MV-4-11 (cell line): ENCODE measurements around the gene SEL1L.
"Not testable (repeated sequence)": the region's sequence is repeated elsewhere in the genome, so short reads cannot be mapped to it uniquely, and the experiment has no call there.

Experiments
- DNase-seq: peaks from one replicate; lab custom pipeline; 2025; lab: John Stamatoyannopoulos, UW

The SEL1L gene

DNA sequence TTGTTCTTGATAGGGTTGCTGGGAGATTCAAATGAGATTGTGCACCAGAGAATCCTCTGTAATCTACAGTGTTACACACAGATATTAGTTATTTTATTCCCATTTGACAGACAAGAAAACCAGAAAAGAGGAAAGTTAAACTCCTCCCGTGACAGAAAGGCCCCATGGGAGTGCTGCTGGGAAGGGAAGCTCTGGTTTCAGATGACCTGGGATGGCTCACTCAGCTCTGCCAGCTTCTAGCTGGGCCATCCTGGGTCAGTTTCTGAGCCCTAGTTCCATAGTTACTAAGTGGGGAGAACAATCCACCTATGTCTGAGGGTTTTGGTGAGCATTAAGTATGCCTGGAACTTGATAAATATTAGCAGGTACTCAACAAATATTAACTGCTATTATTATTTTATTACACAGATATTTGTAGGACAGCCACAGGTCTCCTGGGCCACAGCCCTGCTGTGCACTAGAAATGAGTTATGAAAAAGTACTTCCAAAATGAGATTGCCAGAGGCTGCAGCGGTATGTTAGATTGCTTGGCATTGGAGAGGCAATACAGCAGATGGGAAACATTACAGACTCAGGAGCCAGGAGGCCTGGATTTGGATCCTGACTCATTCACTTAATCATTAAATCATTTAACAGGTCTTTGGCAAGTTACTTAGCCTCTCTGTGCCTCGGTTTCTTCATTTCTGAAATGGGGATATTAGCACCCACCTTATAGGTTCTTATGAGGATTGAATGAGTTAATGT, 86.5 kb downstream of the SEL1L start:
- DNase-seq, result no peak

DNA sequence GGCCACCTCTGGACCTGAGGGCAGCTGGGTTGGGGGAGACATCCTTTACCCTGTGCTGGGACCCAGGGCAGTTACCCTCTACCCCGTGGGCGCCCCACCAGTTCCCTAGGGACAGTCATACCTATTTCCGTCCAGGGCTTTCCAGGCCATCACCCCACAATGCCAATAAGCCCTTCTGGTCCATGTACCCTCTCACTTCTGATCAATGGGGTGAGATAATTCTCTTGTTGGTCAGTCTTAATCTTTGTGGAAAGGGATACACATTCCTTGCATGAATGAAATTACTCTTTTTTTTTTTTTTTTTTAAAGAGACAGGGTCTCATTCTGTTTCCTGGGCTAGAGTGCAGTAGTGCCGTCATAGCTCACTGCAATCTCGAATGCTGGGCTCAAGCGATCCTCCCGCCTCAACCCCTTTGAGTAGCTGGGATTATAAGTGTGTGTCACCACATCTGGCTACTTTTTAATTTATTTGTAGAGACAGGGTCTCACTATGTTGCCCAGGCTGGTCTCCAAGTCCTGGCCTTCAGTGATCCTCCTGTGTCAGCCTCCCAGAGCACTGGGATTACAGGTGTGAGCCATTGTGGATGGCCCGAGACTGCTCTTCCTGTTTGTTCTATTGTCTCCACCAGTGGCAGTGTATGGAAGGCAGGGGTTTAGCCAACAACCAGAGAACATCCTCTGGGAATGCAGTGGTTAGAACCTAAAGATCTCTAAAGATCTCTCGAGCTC, 87.2 kb downstream of the SEL1L start:
- DNase-seq, result no peak

DNA sequence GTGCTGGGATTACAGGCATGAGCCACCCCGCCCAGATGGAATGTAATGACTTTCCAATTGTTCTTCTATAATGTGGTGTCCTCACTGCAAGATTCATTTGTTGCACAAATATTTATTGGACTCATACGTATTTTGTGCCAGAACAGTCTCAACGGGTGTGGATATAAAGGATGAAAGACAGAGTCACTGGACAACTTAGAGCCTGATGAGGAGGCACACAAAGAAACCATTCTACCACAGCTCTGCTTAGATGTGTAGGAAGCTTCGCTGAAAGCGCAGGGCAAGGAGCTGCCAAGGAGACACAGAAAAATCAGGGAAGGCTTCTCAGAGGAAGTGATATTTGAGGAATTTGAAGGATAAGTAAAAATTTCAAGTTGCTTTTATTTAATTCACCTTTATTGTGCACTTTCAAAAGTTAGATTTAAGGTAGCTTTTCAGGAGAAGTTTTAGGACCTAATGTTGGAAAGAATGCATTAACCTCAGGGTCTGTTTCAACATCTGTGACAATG, 92.0 kb downstream of the SEL1L start:
- DNase-seq, result no peak

DNA sequence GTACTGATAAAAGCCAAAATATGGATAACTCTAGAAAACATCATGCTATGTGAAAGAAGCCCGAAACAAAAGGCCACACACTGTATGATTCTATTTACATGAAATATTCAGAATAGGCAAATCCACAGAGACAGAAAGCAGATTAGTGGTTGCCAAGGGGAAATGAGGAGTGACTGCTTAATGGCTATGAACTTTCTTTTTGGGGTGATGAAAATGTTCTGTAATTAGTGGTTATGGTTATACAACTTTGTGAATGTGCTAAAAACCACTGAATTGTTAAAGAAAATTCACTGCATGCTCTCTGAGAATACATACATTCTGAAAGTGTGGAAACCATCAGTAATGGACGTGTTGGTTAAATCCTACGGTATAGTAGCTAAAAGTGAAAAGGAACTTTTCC, 93.6 kb downstream of the SEL1L start:
- DNase-seq, result peak; percentile 83

DNA sequence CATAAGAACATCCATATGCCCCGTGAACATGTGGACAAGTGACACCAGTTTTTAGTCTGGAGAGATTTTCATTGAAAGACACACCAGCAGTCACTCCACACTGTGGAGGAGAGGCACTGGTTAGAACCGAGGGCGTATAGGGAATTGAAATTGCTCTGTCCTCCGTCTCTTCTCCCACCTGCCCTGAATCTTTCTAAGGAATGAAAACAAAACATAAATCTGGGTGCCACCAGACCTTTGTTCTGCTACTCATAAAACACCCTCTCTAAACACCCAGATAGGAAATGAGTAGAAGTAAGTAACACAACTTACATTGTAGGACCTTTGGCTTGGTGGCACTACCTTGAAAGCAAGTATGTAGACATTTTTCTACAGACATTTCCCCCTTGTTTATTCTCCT, 96.4 kb downstream of the SEL1L start:
- no peak for DNase-seq

DNA sequence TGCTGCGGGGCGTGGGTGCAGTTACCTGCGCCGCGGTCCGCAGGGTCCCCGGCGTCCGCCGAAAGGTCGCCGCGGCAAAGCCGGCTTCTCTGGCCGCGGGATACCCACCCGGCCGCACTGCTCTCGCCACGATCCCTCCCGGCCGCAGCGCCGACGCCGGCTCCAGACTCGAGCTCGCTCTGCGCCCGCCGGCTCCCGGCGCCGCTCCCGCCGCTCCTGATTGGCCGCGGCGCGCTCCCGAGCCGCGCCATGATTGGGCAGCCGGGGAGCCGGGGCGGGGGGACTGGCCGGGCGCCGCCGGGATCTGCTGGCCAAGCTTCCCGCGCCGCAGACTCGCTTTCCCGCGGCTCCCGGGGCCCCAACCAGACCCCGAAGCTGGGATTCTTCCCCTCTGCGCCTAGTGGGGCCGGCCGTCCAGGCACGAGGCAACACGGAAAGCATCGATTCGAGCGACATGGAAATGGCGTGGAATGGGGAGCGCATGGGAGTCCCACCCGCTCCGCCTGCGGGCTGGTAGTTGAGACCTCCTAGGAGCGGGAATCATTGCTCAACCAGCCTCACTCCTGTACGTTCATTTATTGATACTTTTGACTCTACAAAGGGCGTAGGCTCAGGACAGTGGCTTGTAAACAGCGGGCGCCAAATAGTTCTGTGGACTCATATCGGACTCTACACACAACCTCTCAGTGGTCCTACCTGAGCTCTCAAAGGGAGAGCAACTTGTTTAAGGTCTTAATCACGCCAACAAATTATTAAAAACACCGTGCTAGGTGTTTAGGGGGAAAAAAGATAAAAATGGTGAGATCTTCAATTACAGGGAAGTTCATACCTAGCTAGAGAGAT, 97.1 kb downstream of the SEL1L start:
- peak; percentile 38 for DNase-seq

DNA sequence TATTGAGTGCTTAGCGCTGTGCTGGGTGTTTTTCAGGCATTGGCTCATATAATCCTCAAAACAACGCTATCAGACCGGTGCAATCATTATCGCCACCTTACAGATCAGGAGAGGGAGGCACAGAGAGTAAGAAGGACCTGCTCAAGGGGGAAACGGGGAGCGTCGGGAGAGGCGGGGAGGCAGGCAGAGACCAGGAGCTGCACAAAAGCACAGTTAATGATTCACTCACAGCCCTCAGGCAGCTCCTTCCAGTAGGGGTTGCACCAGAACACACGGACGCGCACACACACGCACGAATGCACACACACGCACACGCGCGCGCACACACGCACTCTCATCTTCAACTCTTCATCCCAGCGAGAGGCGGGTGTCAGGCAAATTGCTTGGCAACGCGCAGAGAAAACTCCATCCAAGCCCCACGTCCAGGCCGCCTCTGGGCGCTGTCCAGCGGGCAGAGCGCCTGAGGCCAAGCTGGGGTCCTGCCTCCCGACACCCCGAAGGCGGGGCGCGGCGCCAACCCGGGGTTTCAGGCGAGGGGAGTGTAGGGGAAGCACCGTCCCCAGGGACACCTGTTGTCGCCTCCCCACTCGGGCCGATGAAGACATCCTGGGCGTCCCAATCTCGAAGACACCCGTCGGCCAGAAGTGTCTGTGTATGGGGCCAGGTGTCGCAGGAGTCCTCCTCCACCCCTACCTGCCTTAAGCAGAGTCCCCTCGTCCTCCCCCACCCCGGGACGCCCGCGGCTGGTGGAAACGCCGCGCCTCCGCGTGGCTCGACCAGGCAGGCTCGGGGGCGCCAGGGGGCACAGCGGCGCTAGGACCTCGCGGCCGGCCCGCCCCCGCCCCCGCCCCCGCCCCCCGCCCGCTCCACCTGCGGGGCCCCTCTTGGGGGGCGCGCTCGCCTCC, 98.0 kb downstream of the SEL1L start:
- DNase-seq, result peak; percentile 55

DNA sequence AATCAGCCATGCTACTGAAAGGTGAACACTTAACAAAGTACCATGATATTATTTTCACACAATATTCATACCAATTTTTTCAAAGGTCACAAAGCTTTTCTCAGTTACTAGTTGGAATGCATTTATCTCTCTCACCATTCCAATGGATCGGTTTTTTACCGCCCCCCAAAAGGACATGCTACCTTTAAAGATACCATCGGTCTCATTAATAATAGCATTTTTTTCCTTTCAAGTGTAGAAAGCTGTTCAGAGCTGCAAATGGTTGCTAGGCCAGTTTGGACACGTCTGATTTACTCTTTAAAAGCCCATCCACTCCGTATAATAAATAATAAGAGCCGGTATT, 98.6 kb downstream of the SEL1L start:
- no peak for DNase-seq

DNA sequence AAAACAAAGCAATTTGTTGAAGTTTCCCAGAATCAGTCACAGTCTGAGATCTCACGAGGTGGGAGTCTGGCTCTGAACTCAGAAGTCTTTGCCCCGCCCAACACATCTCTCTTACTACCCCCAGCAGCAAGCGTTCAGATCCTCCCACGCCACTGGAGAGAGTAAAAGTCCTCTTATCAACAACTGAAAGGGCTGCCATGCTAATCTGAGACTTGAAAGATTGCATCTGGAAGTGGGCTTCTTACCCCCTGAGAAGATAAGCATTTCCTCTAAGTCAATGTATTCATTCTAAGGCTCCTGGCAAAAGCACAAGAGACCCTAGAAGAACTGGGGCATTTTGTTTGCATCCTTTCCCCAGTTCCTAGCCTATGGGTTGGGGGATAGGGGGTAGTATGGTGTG, 99.4 kb downstream of the SEL1L start:
- no peak for DNase-seq

DNA sequence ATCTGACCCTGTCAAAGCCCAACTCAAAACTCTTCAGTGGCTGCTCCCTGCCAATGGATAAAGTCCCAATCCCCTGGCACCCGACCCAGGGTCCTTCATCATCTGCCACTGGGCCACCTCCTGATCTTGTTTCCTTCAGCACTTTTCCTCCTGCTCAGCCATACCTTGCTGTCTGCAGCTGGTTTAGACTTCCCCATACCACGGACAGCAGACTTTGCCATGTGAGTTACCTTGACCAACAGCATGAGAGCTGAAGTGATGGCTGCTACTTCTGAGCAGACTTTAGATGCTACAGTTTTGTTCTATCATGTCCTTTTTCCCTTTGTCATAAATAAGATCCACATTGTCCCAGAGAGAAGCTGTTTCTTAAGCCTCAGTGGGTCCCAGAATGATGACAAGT, 100.3 kb downstream of the SEL1L start:
- DNase-seq, result no peak

DNA sequence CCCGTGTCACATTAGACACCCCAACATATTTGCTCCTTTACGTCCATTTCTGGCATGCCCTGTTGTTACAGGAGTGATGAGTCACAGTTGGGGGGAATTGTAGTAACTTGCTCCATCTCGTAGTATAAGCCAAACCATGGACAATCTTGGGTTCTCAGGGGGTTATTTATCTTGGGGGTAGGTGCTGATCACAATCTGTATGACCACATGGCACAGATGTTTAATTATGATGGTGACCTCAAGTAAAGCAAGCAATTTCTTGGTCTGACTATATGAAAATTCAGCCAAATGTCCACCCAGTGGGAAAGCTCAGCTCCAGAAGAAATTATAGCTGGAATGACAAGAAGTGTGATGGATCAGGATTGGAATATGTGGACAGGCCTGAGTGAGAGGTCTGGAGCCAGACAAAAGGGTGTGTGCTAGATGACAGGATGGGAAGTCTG, 101.4 kb downstream of the SEL1L start:
- no peak for DNase-seq

DNA sequence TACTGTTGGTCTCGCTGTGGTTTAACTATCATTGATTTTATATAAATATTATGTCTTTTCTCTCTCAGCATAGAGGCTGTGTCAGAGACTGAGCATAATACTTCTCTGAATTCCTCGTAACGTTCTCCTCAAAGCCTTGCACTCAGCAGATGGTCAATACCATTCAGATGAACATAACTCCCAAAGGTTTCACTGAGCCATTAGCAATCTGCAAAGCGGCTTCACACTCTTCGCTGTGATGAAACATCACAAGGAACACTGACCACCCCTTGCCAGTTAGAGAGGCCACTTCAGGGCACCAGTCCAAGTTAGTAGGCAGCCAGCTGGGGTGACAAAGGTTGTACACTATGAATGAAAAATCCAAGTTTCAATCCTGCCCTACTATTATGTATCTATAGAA, 103.4 kb downstream of the SEL1L start:
- no peak for DNase-seq

DNA sequence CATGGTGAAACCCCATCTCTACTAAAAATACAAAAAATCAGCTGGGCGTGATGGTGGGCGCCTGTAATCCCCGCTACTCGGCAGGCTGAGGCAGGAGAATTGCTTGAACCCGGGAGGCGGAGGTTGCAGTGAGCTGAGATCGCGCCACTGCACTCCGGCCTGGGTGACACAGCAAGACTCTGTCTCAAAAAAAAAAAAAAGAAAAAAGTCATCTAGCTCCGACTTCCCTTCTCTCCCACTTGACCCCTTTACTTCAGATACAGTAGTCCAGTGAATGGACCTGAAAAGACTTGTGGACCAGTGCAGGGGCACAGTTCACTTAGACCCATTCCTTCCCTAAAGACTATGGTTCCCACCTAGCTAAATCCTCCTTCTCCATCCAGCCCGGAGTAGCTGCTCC, 103.9 kb downstream of the SEL1L start:
- not testable (repeated sequence) for DNase-seq

DNA sequence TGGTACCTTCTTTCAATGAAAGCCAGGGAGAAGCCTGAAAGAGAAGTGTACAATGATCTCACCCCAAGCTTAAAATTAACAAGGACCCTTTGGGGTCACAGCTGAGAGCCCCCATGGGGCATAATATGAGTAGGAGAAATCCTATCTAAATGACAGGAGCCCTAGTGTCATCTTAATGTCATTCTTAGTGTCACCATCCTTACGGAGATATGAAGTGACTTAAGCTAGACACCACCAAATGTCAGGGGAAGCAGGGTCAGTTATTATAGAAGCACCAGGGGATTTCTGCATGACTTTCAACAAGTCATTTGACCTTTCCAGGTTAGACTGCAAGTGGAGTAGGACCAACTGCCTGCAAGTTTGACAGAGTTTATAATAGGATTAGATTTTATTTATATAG, 104.6 kb downstream of the SEL1L start:
- no peak for DNase-seq

DNA sequence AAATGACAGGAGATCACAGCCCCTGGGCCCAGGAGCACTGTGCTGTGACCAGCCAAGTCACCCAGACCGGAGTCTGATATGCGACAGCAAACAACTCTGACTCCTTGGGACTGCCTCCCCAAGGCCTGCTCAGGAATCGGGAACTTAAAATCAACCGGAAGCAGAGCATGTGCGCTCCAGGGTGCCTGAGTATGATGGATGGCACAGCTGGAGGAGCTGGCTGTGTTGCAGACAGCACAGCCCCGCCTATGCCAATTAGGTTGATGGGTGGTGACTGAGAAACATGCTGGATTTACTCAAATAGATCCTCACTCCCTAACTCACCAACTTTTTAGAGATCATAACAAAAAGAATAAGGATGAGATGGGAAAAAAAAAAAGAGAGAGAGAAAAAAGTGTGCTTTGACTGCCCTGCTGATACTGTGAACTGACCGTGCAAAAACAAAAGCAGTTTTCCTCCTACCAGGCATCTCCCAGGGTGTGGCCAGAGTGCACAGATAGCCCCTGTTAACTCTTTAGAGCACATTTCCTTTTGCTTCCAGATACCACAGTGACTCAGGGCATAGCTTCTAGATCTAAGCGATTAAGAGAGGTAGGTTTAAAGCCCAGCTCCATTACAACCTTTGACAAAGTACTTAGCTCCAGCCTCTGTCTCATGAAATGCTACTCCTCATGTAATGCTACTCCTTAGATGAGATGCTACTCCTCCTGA, 106.2 kb downstream of the SEL1L start:
- peak; percentile 89 for DNase-seq

DNA sequence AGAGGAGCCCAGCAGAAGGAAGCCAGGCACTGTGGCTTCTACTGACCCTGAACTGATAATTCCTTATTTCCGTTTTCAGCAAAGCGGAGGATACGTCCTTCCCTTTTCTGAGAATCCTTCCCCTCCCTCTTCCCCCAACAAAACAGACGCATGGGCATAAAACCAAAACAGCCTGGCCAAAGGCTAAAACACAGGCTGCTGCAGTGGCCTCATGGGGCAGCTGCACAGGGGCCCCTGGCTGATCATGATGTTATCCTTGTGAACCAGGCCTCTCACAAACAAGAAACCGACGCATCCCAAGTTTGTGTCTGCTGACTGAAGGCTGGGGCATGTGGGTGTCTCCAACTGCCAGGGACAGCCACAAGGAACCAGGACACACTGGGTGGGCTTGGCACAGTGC, 110.1 kb downstream of the SEL1L start:
- DNase-seq, result peak; percentile 97
